NCI-H2171 (cell line): ENCODE results near the gene DISC1.
A peak's percentile ranks its signal among the peaks of the same experiment; 100 is the strongest.
"Not testable (repeated sequence)": the region's sequence is repeated elsewhere in the genome, so short reads cannot be mapped to it uniquely, and the experiment has no call there.

Source experiments
- DNase-seq: peaks from one replicate; lab custom pipeline; 2025; lab: John Stamatoyannopoulos, UW

The DISC1 gene

DNA sequence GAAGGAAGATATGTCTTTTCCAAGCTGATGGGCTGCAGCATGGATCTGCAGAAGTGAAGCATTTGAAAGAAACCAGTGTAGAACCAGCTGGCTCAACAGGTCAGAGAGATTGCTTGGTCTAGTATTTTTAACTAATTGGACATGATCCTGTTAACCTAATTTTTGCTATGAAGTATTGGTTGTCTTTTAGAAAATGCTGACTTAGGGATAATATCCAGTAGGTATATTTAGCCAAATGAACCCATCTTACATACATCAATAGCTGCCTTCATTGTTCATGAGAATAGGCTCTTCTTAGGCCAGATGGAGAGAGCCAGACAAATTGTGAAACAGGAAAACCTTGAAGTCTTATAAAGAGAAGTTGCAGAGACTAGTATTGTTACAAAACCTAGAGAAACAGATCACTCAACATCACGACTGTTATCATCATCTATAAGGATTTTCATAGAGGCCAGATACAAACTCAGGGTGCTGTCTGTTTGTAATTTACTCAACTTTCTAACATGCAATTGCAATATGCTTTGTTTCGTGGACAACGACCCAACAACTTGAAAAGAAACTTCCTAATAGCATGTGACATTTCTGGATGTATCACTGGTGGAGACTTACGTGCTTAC is 148.2 kb downstream of the DISC1 start:
- no peak for DNase-seq

DNA sequence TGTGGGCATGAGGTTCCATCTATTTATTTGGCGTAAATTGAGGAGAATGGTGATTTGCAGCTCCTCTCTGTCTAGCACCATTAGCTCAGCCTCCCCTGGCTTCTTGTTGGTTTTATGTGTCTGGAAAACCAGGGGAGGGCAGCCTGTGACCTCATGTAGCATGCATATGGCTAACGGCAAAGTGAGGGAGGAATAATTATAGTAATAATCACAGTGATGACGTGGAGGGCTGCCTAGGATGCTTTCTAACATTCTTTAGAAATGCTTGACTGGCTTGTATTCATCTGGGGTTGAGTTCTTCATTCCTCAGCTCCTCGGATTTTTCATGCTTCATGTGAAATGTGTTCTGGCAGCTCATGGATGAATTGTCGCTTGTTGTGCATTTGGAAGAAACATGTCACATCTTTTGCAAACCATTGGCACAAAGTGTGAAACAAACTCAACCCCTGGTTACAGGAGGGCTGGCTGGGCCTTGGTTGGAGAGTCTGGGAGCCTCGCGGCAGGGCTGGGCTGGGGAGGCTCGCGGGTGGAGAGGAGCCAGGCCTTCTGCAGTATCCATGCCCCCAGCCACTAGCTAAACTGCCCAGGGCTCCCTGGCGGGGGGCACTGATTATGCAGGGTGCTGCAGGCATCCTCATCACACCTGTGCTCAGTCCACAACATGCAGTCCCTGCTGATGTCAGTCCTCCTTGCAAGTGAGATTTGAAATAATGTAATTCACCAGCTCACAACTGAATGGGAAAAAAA is 149.6 kb downstream of the DISC1 start:
- no peak for DNase-seq

DNA sequence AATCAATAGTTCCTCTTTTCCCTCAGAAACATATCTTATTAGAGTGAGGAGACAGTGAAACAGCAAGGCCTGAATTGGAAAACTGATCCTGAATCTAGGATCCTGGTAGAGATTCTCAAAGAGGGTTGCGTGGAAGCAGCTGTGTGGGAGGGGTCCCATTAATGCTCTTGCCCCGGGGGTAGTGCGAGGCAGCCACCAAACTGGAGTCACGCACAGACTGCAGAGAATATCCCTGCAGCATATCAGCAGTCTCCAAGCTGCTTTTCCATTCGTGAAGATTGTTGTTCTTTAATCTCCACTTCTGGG is 150.1 kb downstream of the DISC1 start:
- no peak for DNase-seq

DNA sequence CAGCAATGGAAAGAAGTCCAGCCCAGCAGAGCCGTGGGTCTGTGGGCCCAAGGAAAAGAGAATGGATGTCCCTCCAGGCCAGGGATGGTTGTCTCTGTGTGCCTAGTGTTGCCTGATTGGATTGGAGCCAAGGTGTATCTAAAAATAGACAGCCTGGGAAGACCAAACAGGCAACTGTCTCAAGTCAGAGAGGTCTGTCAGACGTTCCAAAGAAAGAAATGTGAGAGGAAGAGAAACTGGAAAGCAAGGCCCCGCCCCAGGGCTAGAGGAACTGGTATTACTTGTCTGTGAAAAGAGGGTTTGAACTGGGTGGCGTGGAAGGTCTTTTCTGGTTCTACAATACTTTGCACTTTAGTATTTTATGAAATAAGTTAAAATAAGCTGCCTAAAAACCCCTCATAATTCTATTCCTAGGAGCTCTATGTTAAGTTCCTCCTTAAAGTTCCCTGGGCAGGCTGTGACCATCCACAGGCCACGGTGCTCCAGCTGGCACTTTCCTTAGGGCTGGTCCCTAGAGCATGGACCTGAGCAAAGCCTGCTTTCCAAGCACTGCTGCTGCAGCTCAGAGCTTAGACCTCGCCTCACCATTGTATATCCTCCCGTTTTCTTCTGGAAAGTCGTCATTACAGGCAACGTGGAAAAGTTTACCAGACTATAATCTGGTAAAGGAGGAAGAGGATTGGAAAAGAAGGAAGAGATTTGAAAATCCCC is 151.6 kb downstream of the DISC1 start:
- peak; percentile 32 for DNase-seq

DNA sequence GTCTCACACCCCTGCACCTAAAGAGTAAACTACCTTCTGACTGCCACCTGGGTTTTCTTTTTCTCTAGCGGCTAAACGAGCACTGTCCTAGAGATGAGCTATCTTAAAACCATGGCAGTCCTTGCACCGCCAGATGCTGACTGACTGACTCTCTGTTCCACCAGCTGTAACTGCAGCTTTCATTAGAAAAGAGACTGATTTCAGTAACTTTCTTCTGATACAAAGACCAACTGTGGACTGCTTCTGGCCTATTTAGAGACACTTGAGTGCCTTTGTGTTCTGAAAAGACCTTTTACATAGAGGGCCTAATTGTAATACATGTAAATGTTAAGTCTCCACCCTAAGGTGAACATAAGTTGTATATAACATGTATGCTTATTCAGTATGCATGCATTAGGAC is 152.5 kb downstream of the DISC1 start:
- no peak for DNase-seq

DNA sequence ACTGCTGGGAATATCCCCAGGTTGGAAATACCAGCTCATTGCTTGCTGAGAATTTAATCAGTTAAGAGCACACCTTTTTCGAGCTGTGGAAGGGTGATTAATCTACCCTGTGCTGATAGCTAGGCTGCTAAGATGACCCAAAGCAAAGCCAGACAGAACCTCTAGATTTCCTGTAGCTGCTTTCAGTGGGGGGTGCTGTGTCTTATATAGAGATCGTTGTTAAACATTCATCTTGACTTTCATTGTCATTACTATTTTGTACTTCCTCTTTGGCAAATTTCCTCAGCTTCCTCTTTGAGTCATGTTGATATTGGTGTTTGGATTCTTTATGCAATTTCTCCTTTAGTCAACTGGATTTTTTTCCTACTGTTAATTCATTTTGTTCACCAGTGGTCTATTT is 155.3 kb downstream of the DISC1 start:
- DNase-seq = no peak

DNA sequence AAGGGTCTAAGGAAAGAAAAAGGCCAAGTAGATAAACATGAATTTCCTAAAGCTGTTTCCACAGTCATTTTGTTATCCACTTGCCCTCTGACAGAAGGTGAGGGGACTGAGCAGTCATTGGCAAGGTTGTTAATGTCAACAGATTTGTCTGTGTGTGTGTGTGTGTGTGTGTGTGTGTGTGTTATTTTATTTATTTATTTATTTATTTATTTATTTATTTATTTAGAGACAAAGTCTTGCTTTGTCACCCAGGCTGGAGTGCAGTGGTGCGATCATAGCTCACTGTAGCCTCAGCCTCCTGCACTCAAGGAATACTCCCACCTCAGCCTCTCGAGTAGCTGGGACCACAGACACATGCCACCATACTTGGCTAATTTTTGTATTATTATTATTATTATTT is 158.5 kb downstream of the DISC1 start:
- not testable (repeated sequence) for DNase-seq

DNA sequence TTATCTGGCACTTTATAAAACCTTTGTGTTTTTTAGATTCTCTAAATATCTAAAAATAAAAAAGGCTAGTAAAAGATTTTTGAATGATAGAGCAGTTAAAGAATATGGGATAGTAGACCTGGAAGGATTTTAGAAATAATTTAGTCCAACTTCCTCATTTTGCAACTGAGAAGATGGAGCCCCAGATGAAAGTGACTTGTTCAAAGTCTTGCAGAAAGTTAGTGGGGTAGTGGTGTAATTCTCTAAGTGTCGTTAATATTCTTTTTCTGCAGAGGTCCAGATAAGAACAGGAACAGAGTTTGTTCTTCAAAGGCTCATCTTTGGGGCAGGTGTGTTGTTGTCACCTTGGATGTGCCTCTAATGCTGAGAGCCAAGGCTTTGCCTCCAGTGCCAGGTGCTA is 159.5 kb downstream of the DISC1 start:
- DNase-seq = no peak

DNA sequence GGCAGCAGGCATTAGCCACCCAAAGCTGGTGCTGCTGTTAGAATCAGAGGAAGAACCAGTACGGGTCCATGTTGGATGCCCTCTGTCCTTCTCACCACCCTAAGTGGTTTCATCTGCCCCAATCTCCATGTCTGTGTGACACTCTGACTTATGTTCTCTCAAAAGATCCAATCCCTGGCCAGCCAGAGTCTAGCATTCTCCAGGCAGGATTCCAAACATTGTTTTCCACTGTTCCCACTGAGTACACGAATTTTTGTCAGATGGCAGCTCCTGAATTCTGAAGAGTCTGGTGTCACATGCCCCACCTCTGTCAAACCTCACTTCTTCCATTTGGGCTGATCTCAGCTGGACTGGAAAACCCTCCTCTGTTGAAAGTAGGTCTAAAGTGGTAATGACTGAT is 166.0 kb downstream of the DISC1 start:
- DNase-seq = no peak

DNA sequence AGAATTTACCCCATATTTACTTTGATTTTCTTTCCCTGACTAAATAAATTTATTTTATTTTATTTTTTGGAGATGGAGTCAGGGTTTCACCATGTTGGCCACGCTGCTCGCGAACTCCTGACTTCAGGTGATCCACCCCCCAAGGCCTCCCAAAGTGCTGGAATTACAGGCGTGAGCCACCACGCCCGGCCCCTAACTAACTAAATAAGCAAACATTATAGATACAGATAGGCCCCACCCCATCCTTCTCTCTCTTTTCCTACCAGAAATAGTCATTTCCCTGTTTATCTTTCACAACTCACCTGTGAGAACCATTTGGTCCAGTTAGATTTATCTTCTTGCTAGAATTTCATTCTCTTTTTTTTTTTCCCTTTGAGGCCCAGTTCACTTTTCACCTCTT is 167.3 kb downstream of the DISC1 start:
- DNase-seq = no peak

DNA sequence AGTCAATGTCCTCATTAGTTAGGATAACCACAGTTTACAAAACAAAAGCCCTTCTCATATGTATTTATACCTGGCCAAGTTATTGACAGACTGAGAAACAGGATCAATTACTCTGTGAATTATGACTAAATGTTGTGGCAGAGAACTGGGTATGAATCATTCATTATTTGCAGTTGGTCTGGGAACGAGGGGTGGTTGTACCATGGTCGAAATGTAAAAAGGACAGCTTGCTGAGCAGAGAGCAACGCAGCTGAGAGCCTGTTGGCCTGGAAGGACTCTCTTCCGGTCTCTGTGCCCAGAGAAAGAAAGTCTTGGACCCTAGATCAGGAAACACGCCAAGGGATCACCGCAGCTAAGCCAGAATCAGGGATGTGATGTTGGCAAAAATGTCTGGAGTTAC is 169.6 kb downstream of the DISC1 start:
- no peak for DNase-seq

DNA sequence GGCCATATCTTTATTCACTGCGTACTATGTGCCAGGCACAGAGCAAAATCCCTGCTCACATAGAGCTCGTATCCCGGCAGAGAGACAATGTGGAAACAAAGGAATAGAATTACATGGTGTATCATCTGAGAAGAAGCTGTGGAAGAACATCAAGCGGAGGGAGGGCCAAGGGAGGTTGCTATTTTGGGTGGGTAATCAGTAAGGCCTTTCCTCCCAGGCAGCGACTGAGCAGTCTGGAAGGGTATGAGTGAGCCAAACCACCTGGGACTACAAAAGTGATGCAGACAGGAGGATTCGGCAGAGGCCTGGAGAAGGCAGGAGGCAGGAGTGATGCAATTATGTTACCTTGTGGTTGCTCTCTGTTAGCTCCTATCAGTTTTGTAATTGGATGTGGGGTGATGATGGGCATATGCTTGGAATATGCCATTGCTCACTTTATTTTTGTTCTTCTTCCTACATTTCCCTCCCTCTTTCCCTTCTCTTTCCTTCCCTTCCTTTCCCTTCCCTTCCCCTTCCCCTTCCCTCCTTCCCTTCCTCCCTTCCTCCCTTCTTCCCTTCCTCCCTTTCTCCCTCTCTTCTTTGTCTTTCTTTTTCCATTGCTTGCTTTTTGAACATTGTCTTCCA is 172.9 kb downstream of the DISC1 start:
- peak; percentile 72 for DNase-seq

DNA sequence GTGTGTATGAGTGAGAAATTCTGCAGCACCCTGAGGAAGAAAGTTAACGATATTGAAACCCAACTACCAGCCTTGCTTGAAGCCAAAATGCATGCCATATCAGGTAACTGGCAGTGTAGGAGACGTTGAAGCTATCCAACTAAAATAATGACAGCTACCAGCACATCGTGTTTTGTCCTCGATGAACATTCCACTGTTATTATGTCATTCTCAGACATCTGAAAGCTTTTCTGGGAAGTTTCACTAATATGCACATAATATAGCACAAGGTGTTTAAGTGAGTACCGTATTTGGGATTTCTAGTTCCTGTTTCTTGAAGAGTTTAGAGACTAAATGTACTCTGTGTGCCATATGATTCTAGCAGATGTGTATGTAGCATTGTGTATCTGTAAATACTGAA is 173.5 kb downstream of the DISC1 start:
- DNase-seq = no peak

DNA sequence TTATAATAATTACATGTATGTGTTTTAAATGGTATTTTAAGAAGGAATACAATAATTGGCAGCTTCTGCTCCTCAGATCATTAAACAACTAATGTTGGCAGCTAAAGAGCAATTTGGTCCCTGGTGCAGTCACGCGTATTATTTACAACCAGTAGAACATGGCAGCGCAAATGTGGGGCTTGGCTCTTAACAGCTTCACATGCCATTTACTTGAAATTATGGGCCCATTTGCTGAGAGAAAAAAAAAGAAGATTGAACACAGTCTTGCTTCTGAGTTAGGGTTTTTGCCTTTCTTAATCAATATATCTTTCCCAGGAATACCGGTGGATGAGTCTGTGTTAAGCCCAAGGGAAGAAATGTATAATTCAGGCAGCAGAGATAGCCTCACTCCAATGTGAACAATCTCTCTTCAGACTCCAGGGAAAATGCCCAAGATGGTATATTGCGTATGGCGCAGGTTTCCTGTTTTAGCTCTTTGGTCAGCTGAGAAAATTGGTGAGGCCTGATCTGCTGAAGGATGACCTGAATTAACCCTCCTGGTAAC is 174.5 kb downstream of the DISC1 start:
- DNase-seq = no peak

DNA sequence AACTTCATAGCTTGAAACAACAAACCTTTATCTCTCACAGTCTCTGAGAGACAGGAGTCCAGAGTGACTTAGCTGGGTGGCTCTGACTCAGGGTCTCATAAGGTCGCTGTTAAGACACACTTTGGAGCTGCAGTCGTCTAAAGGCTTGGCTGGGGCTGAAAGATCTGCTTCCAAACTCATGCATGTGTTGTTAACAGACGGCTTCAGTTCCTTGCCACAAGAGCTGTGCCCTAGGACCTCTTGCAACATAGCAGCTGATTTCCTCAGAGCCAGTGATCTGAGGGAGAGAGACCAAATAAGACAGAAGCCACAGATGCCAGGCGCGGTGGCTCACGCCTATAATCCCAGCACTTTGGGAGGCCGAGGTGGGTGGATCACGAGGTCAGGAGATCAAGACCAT is 176.8 kb downstream of the DISC1 start:
- no peak for DNase-seq

DNA sequence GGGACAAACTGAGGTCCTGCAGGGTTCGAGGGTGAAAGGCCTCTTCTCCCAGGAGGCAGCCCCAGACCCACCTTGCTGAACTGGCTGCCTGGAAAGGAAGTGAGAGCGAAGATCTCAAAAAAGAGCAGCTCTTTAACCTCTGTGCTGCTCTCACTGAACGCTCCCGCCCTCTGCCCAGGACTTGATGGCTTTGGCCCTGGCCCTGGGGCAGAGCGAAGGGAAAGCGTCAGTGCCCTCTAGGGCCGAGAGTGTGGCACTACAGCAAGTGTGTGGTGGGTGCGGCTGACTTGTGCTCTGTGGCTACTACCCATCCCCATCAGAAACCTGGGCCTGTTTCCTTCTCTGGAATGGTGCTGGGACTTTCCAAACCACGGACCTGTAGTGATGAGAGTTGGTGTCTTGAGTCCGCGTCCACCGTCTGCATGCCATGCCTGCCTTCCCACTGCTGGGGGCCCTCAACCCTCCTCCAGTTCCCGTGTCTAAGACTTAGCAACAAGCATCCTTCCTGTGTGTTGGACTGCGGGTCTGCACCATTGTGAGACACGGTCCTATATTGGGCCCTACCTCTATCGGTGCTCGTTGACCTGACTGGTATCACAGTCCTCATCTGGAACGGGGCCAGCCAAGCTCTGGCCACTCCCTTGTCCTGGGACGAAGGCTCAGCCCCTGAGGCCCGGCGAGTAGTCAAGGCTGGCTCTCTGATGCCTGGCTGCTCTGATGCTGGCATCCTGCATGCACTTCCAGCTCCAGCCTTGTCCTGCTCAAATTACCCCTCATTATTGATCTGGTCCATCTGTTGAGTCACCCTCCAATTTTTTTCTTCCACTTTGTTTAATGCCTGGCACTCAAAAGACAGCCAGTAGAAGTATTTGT is 180.3 kb downstream of the DISC1 start:
- DNase-seq = peak; percentile 91

DNA sequence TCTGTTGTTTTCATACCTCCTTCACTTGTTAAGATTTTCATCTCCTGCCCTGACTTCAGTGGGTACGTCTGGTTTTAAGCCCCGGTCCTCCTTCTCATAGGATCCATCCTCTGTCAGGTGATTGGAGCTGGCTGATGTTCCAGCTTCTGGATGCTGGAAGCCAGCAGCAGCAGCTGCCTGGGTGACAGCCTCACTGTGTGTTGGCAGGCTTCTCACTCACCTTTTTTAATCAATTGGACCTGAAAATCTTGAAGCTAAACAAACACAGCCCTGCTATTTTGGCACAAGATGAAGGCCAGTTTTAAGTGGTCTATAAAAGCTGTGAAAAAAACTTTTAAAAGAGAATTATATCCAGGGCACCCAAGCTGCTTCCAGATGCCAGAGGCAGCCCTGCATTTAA is 181.0 kb downstream of the DISC1 start:
- peak; percentile 91 for DNase-seq

DNA sequence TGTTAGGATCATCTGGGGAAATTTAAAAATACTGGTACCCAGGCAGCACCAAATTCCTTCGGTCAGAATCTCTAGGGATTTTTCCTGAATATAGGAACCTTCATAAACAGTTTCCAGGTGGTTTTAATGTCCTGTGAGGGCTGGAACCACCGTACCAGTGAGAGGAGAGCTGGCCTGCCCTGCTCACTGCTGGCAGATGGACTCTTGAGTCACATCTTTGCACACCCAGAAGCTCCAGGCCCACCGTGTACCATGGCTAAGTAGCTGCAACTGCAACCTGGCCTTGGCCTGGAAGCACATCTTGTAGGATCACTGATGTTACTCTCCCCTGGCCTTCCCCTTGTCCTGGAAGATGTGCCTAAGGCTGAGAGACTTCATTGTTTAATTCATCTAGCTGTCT is 181.5 kb downstream of the DISC1 start:
- no peak for DNase-seq

DNA sequence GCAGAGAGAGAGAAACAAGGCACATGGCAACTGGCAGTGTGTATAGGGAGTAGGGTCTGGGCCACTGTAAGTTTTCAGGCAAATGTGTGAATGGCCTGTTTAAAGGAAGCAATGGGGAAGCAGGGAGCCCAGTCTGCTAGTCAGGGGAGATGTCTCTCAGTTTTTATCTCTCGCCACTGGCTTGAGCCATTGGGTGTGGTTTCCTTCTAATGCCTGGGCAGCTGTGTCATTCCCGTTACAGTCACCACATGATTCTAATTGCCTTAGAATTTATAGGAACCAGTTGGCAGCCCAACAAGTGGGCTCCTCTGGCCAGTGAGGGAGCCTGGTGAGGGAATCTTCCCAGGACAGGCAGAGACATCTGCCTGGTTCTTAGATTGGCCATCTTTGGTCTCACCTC is 182.4 kb downstream of the DISC1 start:
- no peak for DNase-seq

DNA sequence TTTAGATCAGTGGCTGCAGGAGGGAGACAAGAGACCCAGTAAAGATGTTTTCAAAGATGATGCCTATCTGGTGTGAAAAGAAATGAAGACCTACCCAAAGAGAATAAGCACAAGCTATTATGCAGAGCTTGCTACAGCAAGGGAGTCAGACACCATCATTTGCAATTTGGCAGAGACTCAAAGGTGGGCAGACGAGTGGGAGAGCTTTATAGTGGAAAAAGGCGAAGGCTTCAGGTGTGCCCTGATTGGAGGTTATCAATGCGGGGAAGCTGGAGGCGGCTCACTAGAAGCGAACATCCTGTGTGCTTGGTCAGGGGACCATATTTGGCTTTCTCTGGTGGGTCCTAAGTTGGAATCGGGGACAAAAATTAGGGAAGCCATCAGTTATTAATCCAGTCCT is 183.8 kb downstream of the DISC1 start:
- DNase-seq = no peak

DNA sequence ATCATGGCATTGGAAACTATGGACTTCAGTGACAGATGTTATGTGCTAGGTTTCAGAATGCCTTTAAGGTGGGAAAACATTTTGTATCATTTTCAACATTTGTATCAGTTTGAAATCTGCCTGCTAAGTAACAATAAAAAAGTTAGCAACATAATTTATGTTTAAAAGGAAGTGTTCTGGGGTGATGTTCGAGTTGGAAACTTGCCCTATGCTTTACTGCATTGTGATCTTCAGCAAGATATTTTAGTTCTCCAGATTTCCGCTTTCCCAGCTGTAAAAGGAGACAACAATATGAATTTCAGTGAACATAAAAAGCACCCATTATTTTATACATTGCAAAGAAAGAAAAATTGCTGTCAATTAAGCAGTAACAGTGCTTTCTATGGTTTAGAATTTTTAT is 187.4 kb downstream of the DISC1 start:
- no peak for DNase-seq

DNA sequence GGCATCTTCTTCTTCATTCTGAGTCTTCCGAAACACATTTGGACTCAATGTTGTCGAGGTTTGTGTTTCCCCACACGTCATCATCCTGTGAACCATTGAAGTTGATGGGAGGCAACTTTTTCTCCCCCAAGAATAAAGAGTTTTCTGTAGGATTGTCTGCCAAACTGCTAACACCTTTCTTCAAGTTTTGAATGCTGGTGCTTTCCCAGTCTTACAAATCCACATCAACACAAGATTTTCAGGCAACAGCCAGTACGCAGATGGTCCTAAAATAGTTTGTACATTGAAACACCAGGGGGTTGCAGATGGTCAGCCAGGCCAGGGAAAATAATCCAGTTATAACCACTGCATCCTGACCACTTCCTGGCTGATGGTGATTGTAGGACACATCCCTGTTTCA is 187.9 kb downstream of the DISC1 start:
- DNase-seq = no peak
